Left lobe of liver (tissue), 2 donors: ENCODE results near the gene C1QTNF1. TPM values are rescaled to one million over a fixed set of nuclear protein-coding genes. Genes with fewer than 3 reads are reported as not detected.

Source experiments
- ATAC-seq: fragments of 200-7000 bp; cut with Tn5 transposase; one replicate; pipeline ENCODE4 v1.9.1; 2020; ENCODE audit warnings: mild to moderate bottlenecking, moderate library complexity
- DNase-seq: peaks from one replicate; pipeline ENCODE4 v3.0.0-alpha.2; 2020; ENCODE audit warnings: low spot score
- total RNA-seq: library from RNA; stranded (reverse); gene quantifications from one replicate; pipeline ENCODE4 v1.2.1, GENCODE V29; 2021
- donor health status: DM: no; HTN: no; CAD: no; lungs with moderate emphysema.
- donor health status: DM: no; HTN: yes; CAD: no.

Gene C1QTNF1
- total RNA-seq, 1 donor from 2014 or later = 15.5 TPM

GRCh38 chr17:79036181-79036580 lies 12.2 kb downstream of the C1QTNF1 start:
- DNase-seq (no peak), ATAC-seq (no peak)

- no peak for DNase-seq
Measured at GRCh38 chr17:79036596-79036995, 12.6 kb downstream of the C1QTNF1 start.

DNA sequence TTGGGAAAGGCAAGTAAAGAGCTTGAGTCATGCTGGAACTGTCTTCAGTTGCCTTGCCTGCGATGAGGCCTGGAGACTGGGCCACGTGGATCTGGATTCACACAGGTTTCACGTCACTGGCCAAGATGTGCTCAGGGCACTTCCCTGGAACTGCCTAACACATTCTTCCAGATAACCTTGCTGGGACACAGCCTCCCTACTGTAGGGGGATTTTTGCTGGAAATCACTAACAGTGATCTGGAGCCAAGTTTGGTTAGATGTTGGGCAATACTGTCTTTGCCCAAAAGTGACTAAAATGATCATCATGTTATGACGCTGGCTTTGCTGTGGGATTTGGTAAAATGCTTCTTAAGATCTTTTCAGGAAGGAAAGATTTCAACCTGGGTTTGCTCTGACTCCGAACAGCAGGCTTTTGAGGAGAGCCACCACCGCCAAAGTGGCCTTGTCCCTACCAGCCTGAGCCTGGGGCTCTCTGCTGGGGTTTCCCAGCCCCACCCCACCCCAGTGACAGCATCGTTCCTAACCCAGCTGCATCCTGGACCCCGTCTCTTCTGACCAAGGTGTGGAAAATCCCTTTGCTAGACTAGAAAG lies 14.7 kb downstream of the C1QTNF1 start:
- DNase-seq (no peak), ATAC-seq (no peak)

More at GRCh38 chr17:79036596-79036995, 12.6 kb downstream of the C1QTNF1 start:
- ATAC-seq = peak; percentile 49

GRCh38 chr17:79039171-79039570 lies 15.2 kb downstream of the C1QTNF1 start:
- no peak for ATAC-seq

GRCh38 chr17:79039886-79040285 lies 15.9 kb downstream of the C1QTNF1 start:
- ATAC-seq = no peak
- DNase-seq = no peak

More at GRCh38 chr17:79039171-79039570, 15.2 kb downstream of the C1QTNF1 start:
- no peak for DNase-seq

DNA sequence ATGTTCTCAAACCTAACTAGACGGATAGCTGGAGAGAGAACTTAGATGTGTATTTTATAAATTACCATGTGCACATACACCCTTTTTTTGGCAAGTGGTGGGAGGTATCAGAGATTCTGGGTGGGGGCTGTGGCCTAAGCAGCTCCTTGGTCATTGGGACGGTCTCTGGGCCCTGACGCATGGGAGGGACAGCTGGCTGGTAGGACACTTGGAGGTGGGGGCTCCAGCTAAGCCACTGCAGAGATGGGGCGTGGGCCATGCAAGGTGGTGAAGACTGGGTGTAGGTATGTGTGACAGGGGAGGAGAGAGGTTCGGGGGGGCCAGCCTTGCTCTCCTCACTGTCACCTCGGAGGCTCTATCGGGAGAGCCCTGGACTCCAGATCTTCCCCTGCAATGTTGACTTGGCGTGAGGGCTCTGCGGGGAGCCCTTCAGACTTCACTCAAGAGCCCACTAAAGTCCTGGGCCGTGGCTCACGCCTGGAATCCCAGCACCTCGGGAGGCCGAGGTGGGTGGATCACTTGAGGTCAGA lies 17.1 kb downstream of the C1QTNF1 start:
- DNase-seq (no peak), ATAC-seq (no peak)

GRCh38 chr17:79041723-79042420 lies 17.9 kb downstream of the C1QTNF1 start:
- DNase-seq (no peak), ATAC-seq (no peak)

DNA sequence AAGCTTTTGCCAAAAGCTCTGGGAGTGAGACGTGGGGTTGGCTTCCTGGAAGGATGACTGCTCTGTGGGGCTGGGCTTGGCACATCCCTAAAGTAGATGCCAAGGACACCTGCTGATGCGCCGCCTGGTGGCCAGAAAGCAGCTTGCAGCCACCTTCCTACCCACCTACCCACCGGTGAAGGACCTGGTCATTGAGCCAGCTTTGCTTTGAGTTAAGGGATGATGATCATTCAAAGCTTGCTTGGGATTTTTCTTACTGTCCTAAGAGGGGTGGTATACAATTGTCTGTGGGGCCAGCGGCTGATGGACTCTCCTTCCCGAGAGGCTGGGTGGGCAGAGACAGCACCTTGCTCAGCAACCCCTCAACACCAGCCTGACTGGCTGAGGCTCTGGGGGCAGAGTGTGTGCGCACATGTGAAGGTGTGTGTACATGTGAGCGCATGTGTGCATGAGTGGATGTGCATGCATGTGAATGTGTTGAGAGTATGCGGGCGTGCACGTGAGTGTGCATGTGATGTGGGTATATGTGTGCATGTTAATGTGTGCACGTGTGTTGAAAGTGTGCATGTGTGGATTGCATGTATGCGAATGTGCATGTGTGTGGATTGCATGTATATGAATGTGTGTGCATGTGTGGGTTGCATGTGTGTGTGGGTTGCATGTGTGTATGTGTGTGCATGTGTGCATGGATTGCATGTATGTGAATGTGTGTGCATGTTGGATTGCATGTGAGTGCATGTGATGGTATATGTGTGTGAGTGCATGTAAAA lies 18.6 kb downstream of the C1QTNF1 start:
- peak; percentile 66 for ATAC-seq
- DNase-seq = no peak

DNA sequence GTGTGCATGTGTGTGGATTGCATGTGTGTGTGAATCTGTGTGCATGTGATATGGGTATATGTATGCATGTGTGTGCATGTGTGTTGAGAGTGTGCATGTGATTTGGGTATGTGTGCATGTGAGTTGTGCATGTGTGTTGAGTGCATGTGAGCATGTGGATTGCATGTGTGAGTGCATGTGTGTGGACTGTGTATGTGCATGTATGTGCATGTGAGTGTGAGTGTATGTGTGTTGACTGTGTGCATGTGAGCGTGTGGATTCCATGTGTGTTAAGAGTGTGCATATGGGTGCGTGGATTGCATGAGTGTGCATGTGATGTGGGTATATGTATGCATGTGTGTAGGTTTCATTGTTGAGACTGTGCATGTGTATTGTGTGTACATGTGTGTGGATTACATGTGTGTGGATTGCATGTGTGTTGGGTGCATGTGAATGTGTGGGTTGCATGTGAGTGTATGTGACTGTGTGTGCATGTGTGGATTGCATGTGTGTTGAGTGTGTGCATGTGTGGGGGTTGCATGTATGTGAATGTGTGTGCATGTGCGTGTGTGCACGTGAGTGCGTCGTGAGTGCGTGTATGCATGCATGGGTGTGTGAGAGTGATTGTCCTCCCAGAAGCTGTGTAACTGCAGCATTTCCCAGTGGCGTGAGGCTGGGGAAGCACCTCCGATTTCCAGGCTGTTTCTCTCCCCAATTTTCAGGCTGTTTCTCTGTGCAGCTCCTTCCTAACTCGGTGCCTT lies 19.4 kb downstream of the C1QTNF1 start:
- ATAC-seq (no peak), DNase-seq (no peak)

DNA sequence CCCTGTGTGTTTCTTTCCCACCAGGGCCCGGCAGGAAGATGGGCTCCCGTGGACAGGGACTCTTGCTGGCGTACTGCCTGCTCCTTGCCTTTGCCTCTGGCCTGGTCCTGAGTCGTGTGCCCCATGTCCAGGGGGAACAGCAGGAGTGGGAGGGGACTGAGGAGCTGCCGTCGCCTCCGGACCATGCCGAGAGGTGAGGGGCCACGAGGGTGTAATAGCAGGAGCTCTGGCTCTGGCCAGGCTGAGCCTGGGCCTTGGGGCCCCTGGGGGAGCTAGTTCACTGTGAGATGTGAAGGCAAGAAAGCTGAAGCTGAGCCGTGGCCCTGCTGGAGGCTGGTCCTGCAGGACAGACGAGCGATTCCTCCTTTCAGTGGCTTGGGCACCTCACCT lies 20.0 kb downstream of the C1QTNF1 start:
- DNase-seq (no peak), ATAC-seq (no peak)

- ATAC-seq (no peak), DNase-seq (no peak)
Measured at GRCh38 chr17:79044462-79044861, 20.5 kb downstream of the C1QTNF1 start.

- ATAC-seq = no peak
- DNase-seq = no peak
Measured at GRCh38 chr17:79045001-79045729, 21.2 kb downstream of the C1QTNF1 start.

DNA sequence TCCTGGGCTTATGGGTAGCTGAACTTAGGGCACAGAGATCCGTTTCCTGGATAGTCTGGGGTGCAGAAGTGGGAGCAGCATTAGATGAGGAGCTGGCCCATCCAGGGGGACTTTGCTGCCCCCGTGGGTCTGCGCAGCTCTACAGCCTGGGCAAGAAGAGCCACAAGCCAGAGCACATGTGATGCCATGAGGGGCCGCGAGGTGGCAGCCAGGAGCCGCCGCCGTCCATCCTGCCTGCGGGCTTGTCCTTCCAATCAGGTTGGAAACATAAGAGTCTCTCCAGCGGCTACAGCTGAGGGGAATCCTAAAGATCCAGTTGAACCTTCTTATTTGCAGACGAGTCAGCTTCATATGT lies 21.9 kb downstream of the C1QTNF1 start:
- DNase-seq (peak; percentile 70), ATAC-seq (peak; percentile 93)

DNA sequence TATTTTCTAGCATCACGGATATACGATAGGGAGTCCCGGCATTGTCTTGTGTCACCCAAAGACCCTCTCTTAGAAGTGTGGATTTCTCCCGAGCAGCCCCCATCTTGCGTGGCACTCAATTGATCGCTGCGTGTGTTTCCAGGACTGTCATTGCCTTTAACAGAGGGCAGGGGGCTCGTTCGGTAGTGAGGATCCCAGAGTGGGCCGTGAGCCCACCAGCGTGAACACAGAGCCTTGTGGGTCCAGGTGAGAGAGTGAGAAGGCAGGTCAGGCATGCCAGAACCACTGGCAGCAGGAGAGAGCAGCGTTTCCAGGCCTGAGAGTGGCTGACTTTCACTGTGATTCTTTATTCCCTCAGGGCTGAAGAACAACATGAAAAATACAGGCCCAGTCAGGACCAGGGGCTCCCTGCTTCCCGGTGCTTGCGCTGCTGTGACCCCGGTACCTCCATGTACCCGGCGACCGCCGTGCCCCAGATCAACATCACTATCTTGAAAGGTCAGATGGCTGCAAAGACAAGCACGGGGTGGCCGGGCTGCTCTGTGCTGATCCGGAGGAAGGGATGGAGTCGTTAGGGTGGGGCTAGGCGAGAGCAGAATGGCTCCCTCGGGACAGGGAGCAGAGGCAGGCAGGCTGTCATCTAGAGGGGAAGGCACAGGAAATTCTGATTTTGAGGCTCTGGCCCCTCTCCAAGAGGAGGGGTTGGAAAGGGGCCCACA lies 22.4 kb downstream of the C1QTNF1 start:
- ATAC-seq (peak; percentile 15), DNase-seq (no peak)

DNA sequence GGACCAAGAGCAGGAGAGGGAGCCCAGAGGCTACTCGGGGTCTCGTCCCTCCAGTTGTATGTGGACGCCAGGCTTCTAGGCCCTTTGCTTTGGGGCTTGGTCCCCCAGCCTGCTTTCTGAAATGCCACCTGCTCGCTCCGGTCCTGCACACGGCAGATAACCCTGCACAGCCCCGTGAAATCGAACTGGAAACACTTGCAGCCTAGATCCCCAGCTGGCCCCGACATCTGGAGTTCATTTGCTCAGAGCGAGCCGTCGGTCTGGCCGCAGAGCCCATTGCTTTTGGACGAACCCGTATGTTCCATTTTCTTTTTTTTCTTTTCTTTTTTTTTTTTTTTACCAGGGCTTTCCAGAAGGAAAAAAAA lies 22.9 kb downstream of the C1QTNF1 start:
- ATAC-seq = no peak
- no peak for DNase-seq

DNA sequence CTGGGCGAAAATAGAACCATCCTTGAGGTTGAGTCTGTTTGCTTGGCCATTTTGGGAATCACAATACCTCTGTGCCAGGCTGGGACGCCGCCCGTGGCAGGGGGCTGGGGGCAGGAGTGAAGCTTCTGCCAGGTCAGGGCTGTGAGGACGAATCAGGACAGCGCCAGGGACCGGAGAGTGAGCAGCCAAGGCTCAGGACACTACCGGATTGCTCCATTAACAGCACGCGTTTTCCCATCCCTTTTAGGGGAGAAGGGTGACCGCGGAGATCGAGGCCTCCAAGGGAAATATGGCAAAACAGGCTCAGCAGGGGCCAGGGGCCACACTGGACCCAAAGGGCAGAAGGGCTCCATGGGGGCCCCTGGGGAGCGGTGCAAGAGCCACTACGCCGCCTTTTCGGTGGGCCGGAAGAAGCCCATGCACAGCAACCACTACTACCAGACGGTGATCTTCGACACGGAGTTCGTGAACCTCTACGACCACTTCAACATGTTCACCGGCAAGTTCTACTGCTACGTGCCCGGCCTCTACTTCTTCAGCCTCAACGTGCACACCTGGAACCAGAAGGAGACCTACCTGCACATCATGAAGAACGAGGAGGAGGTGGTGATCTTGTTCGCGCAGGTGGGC lies 23.4 kb downstream of the C1QTNF1 start:
- no peak for DNase-seq
- ATAC-seq = no peak

GRCh38 chr17:79047923-79048825 lies 24.2 kb downstream of the C1QTNF1 start:
- ATAC-seq (no peak), DNase-seq (no peak)
